ENCODE results near the gene SLC39A11. TPM values are rescaled to one million over a fixed set of nuclear protein-coding genes. Genes with fewer than 3 reads are reported as not detected.
"Not testable (repeated sequence)": the region's sequence is repeated elsewhere in the genome, so short reads cannot be mapped to it uniquely, and the experiment has no call there.

Gene SLC39A11
- total RNA-seq, 1 experiment from 2014 or later: 64.4 TPM

DNA sequence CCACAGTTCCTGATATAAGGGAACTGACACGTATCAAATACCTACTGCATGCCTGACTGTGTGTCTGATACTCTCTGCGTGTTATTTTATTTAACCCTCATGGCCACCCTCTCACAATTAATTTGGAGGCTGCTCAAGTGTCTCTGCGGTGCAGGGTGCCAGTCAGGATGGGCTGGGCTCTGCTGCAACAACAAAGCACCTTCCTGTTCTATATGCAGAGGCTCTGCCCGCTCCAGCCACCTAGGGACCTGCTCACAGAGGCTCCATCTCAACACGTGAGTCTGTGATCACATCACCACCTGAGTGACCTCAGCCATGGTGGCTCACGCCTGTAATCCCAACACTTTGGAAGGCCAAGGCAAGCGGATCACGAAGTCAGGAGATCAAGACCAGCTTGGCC, 87.1 kb downstream of the SLC39A11 start:
- in situ Hi-C loops (cut with HindIII; ENCODE audit: low pct_unique_long_range_greater_than_20kb, low sequenced_read_pairs): no loop called here

GRCh38 chr17:73003487-73003886, 89.0 kb downstream of the SLC39A11 start:
- in situ Hi-C loops (cut with HindIII; ENCODE audit: low pct_unique_long_range_greater_than_20kb, low sequenced_read_pairs): no loop called here
- DNase-seq (ENCODE audit: low read depth, low spot score): no peak

More for the DNA sequence above, 87.1 kb downstream of the SLC39A11 start:
- no peak for DNase-seq (ENCODE audit: low read depth, low spot score)

GRCh38 chr17:73000832-73001231, 91.7 kb downstream of the SLC39A11 start:
- DNase-seq (ENCODE audit: low read depth, low spot score): no peak
- in situ Hi-C loops (cut with HindIII; ENCODE audit: low pct_unique_long_range_greater_than_20kb, low sequenced_read_pairs): no loop called here

DNA sequence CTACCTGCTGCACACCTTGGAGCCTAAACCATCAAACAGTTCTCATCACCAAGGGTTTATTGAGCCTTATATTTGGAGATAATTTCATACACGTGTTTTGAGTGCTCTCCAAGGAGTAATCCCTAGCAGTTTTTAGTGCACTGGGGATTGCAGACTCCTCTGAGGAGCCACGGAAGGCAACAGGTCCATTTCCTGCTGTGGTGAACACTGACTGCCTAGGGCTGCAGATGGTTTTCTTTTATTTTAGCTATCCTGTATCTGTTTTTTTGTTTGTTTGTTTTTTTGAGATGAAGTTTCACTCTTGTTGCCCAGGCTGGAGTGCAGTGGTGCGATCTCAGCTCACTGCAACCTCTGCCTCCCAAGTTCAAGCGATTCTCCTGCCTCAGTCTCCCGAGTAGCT, 93.0 kb downstream of the SLC39A11 start:
- in situ Hi-C loops (cut with HindIII; ENCODE audit: low pct_unique_long_range_greater_than_20kb, low sequenced_read_pairs); DNase-seq (ENCODE audit: low read depth, low spot score): not testable (repeated sequence)

- DNase-seq (ENCODE audit: low read depth, low spot score): no peak
- in situ Hi-C loops (cut with HindIII; ENCODE audit: low pct_unique_long_range_greater_than_20kb, low sequenced_read_pairs): no loop called here
Measured at GRCh38 chr17:72998343-72998742, 94.1 kb downstream of the SLC39A11 start.

GRCh38 chr17:72997559-72997958, 94.9 kb downstream of the SLC39A11 start:
- DNase-seq (ENCODE audit: low read depth, low spot score): no peak
- in situ Hi-C loops (cut with HindIII; ENCODE audit: low pct_unique_long_range_greater_than_20kb, low sequenced_read_pairs): no loop called here

- in situ Hi-C loops (cut with HindIII; ENCODE audit: low pct_unique_long_range_greater_than_20kb, low sequenced_read_pairs): no loop called here
- DNase-seq (ENCODE audit: low read depth, low spot score): no peak
Measured at GRCh38 chr17:72996791-72997190, 95.7 kb downstream of the SLC39A11 start.

DNA sequence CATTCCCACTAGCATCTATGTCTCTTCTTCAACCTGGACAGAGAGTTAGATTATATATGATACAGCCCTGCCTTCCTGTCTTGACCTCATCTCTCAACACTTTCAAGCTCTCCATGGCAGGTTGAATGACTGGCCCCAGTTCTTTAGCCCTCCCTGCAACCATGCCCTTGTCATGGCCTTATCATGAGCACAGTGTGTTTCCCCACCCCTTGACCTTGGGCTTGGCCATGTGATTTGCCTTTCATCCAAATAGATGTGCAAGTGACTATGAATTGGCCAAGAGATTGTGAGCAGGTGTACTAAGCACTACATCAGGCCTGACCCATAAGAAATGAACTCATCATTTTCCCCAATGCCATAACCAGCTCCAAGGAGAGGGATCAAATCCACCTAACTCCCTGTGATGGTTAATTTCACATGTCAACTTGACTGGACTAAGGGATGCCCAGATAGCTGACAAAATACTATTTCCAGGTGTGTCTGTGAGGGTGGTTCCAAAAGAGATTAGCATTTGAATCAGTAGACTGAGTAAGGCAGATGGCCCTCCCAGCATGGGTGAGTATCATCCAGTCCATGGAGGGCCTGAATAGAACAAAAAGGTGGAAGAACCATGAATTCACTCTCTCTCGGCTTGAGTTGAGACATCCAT, 97.4 kb downstream of the SLC39A11 start:
- DNase-seq (ENCODE audit: low read depth, low spot score): no peak
- in situ Hi-C loops (cut with HindIII; ENCODE audit: low pct_unique_long_range_greater_than_20kb, low sequenced_read_pairs): no loop called here

- in situ Hi-C loops (cut with HindIII; ENCODE audit: low pct_unique_long_range_greater_than_20kb, low sequenced_read_pairs): not testable (repeated sequence)
- DNase-seq (ENCODE audit: low read depth, low spot score): peak; percentile 91
Measured at GRCh38 chr17:72992783-72993467, 99.6 kb downstream of the SLC39A11 start.

GRCh38 chr17:72991651-72992050, 100.8 kb downstream of the SLC39A11 start:
- no peak for DNase-seq (ENCODE audit: low read depth, low spot score)
- in situ Hi-C loops (cut with HindIII; ENCODE audit: low pct_unique_long_range_greater_than_20kb, low sequenced_read_pairs): no loop called here

GRCh38 chr17:72989074-72989610, 103.3 kb downstream of the SLC39A11 start:
- no peak for DNase-seq (ENCODE audit: low read depth, low spot score)
- in situ Hi-C loops (cut with HindIII; ENCODE audit: low pct_unique_long_range_greater_than_20kb, low sequenced_read_pairs): loop anchor here (5.0 kb wide), 1 partner anchor 193 kb away; no protein-coding TSS in a partner anchor

- in situ Hi-C loops (cut with HindIII; ENCODE audit: low pct_unique_long_range_greater_than_20kb, low sequenced_read_pairs): loop anchor here (5.0 kb wide), 1 partner anchor 194 kb away; no protein-coding TSS in a partner anchor
- DNase-seq (ENCODE audit: low read depth, low spot score): no peak
Measured at GRCh38 chr17:72988451-72988850, 104.0 kb downstream of the SLC39A11 start.

GRCh38 chr17:72987166-72987565, 105.3 kb downstream of the SLC39A11 start:
- DNase-seq (ENCODE audit: low read depth, low spot score): no peak
- in situ Hi-C loops (cut with HindIII; ENCODE audit: low pct_unique_long_range_greater_than_20kb, low sequenced_read_pairs): loop anchor here (5.0 kb wide), 1 partner anchor 195 kb away; no protein-coding TSS in a partner anchor

GRCh38 chr17:72985882-72986720, 106.4 kb downstream of the SLC39A11 start:
- in situ Hi-C loops (cut with HindIII; ENCODE audit: low pct_unique_long_range_greater_than_20kb, low sequenced_read_pairs): loop anchor here (5.0 kb wide), 1 partner anchor 196 kb away; no protein-coding TSS in a partner anchor
- DNase-seq (ENCODE audit: low read depth, low spot score): peak; percentile 96

GRCh38 chr17:72984926-72985325, 107.6 kb downstream of the SLC39A11 start:
- no peak for DNase-seq (ENCODE audit: low read depth, low spot score)
- in situ Hi-C loops (cut with HindIII; ENCODE audit: low pct_unique_long_range_greater_than_20kb, low sequenced_read_pairs): loop anchor here (5.0 kb wide), 1 partner anchor 197 kb away; no protein-coding TSS in a partner anchor

DNA sequence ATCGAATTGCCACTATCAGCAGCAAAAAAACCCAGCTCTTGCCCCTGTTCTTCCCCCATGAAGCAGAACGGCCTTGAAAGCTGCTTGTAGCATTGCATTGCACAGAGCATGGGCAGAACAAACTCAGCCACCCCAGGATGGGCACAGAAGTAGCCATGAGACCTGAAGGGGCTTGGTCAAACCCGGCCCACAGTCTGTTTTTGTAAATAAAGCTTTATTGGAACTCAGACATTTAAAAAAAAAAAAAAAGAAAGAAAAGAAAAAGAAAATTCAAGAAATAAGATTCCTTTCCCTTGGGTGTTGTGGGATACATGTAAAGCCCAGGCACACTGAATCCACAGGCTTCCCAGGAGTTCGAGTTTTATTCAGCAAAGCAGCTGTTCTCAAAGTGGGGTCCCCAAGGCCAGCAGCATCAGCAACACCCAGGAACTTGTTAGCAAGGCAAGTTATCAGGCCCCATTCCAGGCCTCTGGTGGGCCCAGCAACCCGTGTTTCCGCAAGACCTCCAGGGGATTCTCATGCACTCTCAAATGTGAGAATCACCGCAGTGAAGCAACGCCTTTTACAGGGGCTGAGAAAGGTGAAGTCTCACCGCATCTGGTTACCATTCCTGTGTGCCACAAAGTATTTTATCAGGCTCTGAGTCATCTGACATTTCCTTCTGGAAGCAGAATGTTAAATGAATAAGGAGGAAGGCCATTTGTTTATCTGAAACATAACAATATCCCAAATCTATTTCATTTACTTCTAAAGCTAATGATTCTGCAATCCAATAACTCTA, 108.2 kb downstream of the SLC39A11 start:
- in situ Hi-C loops (cut with HindIII; ENCODE audit: low pct_unique_long_range_greater_than_20kb, low sequenced_read_pairs): no loop called here
- no peak for DNase-seq (ENCODE audit: low read depth, low spot score)

- in situ Hi-C loops (cut with HindIII; ENCODE audit: low pct_unique_long_range_greater_than_20kb, low sequenced_read_pairs): no loop called here
- peak; percentile 31 for DNase-seq (ENCODE audit: low read depth, low spot score)
Measured at GRCh38 chr17:72982680-72983079, 109.8 kb downstream of the SLC39A11 start.

All from SK-MEL-5 (cell line).